Astrocyte of the cerebellum (primary cell): ENCODE data around the gene EXOC8.

ENCODE experiments used
- DNase-seq: peaks from one replicate; pipeline ENCODE4 v3.0.0-alpha.2; 2011; ENCODE audit warnings: low read depth
- H3K4me3 ChIP-seq: 2 replicates; pipeline ENCODE4 v1.5.1; 2011; ENCODE audit warnings: mild to moderate bottlenecking, low read depth, low read length, moderate library complexity
- CTCF ChIP-seq: IDR thresholded peaks from 2 replicates; pipeline ENCODE4 v1.5.1; 2012; ENCODE audit warnings: low read length, low read depth, moderate library complexity, mild to moderate bottlenecking; ENCODE audit errors: missing control alignments
- in situ Hi-C: cut with HindIII; loops from 2 replicates; pipeline ENCODE4 v1.10.0; 2017; ENCODE audit warnings: low sequenced_read_pairs

The EXOC8 gene

GRCh38 chr1:231364192-231364591 is 26.5 kb upstream of the EXOC8 start:
- in situ Hi-C loops, result loop anchor here (25.0 kb wide), 1 partner anchor 223 kb away; no protein-coding TSS in a partner anchor
- TF ChIP-seq CTCF, result no peak
- DNase-seq, result no peak
- no peak overlapping the region for H3K4me3 ChIP-seq

- no peak for TF ChIP-seq CTCF
- no peak for DNase-seq
- in situ Hi-C loops, result loop anchor here (25.0 kb wide), 1 partner anchor 224 kb away; no protein-coding TSS in a partner anchor
These were observed 26.0 kb upstream of the EXOC8 start for GRCh38 chr1:231363624-231364023.

GRCh38 chr1:231362325-231362724 is 24.7 kb upstream of the EXOC8 start:
- no peak for TF ChIP-seq CTCF
- DNase-seq, result no peak
- in situ Hi-C loops, result loop anchor here (25.0 kb wide), 1 partner anchor 225 kb away; no protein-coding TSS in a partner anchor
- no peak overlapping the region for H3K4me3 ChIP-seq

More at GRCh38 chr1:231363624-231364023, 26.0 kb upstream of the EXOC8 start:
- no peak overlapping the region for H3K4me3 ChIP-seq

GRCh38 chr1:231359113-231359512 is 21.5 kb upstream of the EXOC8 start:
- H3K4me3 ChIP-seq, result no peak overlapping the region
- DNase-seq, result peak; percentile 62
- no peak for TF ChIP-seq CTCF
- in situ Hi-C loops, result loop anchor here (25.0 kb wide), 1 partner anchor 228 kb away; no protein-coding TSS in a partner anchor

GRCh38 chr1:231357831-231358354 is 20.2 kb upstream of the EXOC8 start:
- peak; percentile 65 for TF ChIP-seq CTCF
- peak; percentile 57 for DNase-seq
- H3K4me3 ChIP-seq, result no peak overlapping the region
- in situ Hi-C loops, result loop anchor here (25.0 kb wide), 1 partner anchor 229 kb away; no protein-coding TSS in a partner anchor

GRCh38 chr1:231357187-231357772 is 19.6 kb upstream of the EXOC8 start:
- DNase-seq, result no peak
- TF ChIP-seq CTCF, result no peak
- in situ Hi-C loops, result loop anchor here (25.0 kb wide), 1 partner anchor 230 kb away; no protein-coding TSS in a partner anchor
- no peak overlapping the region for H3K4me3 ChIP-seq
